ENCODE data around the gene CYP21A2. TPM values are rescaled to one million over a fixed set of nuclear protein-coding genes. Genes with fewer than 3 reads are reported as not detected.
"Not testable (repeated sequence)": the region's sequence is repeated elsewhere in the genome, so short reads cannot be mapped to it uniquely, and the experiment has no call there.

The CYP21A2 gene
- total RNA-seq, 1 donor from 2014 or later, result not detected

DNA sequence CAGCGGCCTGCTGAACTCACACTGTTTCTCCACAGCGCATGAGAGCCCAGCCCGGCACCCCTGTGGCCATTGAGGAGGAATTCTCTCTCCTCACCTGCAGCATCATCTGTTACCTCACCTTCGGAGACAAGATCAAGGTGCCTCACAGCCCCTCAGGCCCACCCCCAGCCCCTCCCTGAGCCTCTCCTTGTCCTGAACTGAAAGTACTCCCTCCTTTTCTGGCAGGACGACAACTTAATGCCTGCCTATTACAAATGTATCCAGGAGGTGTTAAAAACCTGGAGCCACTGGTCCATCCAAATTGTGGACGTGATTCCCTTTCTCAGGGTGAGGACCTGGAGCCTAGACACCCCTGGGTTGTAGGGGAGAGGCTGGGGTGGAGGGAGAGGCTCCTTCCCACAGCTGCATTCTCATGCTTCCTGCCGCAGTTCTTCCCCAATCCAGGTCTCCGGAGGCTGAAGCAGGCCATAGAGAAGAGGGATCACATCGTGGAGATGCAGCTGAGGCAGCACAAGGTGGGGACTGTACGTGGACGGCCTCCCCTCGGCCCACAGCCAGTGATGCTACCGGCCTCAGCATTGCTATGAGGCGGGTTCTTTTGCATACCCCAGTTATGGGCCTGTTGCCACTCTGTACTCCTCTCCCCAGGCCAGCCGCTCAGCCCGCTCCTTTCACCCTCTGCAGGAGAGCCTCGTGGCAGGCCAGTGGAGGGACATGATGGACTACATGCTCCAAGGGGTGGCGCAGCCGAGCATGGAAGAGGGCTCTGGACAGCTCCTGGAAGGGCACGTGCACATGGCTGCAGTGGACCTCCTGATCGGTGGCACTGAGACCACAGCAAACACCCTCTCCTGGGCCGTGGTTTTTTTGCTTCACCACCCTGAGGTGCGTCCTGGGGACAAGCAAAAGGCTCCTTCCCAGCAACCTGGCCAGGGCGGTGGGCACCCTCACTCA, 1.4 kb downstream of the CYP21A2 start:
- H3K9me3 Mint-ChIP-seq; DNase-seq; H3K4me1 Mint-ChIP-seq; ATAC-seq (ENCODE audit: low read depth); H3K4me3 Mint-ChIP-seq; H3K27me3 Mint-ChIP-seq; H3K36me3 Mint-ChIP-seq (ENCODE audit: low read depth); POLR2A ChIA-PET; CTCF ChIA-PET; H3K27ac Mint-ChIP-seq: not testable (repeated sequence)
- intact Hi-C loops (cut with micrococcal nuclease), result loop anchor here (10.0 kb wide), 2 partner anchors 115 to 755 kb away; partner anchors contain the start of genes PPT2 and PRRT1

GRCh38 chr6:32040299-32041049, 2.3 kb downstream of the CYP21A2 start:
- H3K4me3 Mint-ChIP-seq; POLR2A ChIA-PET; CTCF ChIA-PET; DNase-seq; H3K36me3 Mint-ChIP-seq (ENCODE audit: low read depth); H3K27ac Mint-ChIP-seq; H3K27me3 Mint-ChIP-seq; H3K9me3 Mint-ChIP-seq; H3K4me1 Mint-ChIP-seq; ATAC-seq (ENCODE audit: low read depth): not testable (repeated sequence)
- intact Hi-C loops (cut with micrococcal nuclease), result loop anchor here (10.0 kb wide), 2 partner anchors 114 to 754 kb away; partner anchors contain the start of genes PPT2 and PRRT1

GRCh38 chr6:32041050-32041321, 2.8 kb downstream of the CYP21A2 start:
- H3K9me3 Mint-ChIP-seq; ATAC-seq (ENCODE audit: low read depth); POLR2A ChIA-PET; CTCF ChIA-PET; DNase-seq; H3K4me1 Mint-ChIP-seq; H3K4me3 Mint-ChIP-seq; H3K36me3 Mint-ChIP-seq (ENCODE audit: low read depth); H3K27me3 Mint-ChIP-seq; H3K27ac Mint-ChIP-seq: not testable (repeated sequence)
- intact Hi-C loops (cut with micrococcal nuclease), result loop anchor here (10.0 kb wide), 2 partner anchors 114 to 754 kb away; partner anchors contain the start of genes PPT2 and PRRT1

DNA sequence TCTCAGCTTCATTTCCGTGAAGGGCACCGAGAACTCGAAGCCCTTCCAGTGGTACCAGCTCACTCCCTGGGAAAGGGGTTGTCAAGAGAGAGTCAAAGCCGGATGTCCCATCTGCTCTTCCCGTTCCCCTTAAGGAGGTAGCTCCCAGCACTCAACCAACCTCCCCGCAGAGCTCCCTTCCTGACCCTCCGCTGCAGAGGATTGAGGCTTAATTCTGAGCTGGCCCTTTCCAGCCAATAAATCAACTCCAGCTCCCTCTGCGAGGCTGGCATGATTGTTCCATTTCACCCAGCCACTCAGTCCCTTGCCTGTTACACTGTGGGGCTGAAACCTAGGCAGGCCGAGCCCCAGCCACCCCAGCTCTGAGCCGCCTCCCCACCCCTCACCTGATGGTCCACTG, 3.2 kb downstream of the CYP21A2 start:
- H3K27me3 Mint-ChIP-seq; POLR2A ChIA-PET; ATAC-seq (ENCODE audit: low read depth); CTCF ChIA-PET; H3K27ac Mint-ChIP-seq; H3K4me3 Mint-ChIP-seq; H3K4me1 Mint-ChIP-seq; H3K9me3 Mint-ChIP-seq; DNase-seq; H3K36me3 Mint-ChIP-seq (ENCODE audit: low read depth): not testable (repeated sequence)
- intact Hi-C loops (cut with micrococcal nuclease), result loop anchor here (10.0 kb wide), 2 partner anchors 113 to 753 kb away; partner anchors contain the start of genes PPT2 and PRRT1

- DNase-seq; POLR2A ChIA-PET; ATAC-seq (ENCODE audit: low read depth); H3K27me3 Mint-ChIP-seq; H3K4me3 Mint-ChIP-seq; H3K4me1 Mint-ChIP-seq; H3K27ac Mint-ChIP-seq; CTCF ChIA-PET; H3K36me3 Mint-ChIP-seq (ENCODE audit: low read depth); H3K9me3 Mint-ChIP-seq: not testable (repeated sequence)
- intact Hi-C loops (cut with micrococcal nuclease), result loop anchor here (10.0 kb wide), 2 partner anchors 113 to 753 kb away; partner anchors contain the start of genes PPT2 and PRRT1
These were observed 4.1 kb downstream of the CYP21A2 start for GRCh38 chr6:32042276-32042675.

GRCh38 chr6:32043589-32044380, 5.6 kb downstream of the CYP21A2 start:
- intact Hi-C loops (cut with micrococcal nuclease), result loop anchor here (10.0 kb wide), 2 partner anchors 111 to 751 kb away; partner anchors contain the start of genes PPT2 and PRRT1

DNA sequence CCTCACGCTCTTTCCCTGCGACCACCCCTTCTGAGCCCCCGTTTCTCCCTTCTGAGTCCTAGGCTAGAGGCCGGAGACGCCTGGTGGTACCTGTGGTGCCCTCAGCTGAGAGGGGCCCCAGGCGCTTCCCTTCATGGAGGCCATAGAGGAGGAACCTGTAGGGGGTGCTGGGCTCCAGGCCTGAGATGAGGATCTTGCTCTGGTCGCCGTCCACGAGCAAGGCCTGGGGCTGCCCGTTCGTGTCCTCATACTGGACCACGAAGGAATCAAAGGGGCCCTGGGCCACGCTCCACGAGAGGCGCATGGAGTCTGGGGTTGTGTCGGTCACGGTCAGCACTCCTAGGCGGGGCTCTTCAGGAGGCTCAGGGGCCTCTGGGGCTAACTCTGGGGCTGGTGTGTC, 6.7 kb downstream of the CYP21A2 start:
- H3K9me3 Mint-ChIP-seq; CTCF ChIA-PET; H3K4me3 Mint-ChIP-seq; ATAC-seq (ENCODE audit: low read depth); POLR2A ChIA-PET; H3K4me1 Mint-ChIP-seq; H3K27ac Mint-ChIP-seq; H3K36me3 Mint-ChIP-seq (ENCODE audit: low read depth); H3K27me3 Mint-ChIP-seq; DNase-seq: not testable (repeated sequence)
- intact Hi-C loops (cut with micrococcal nuclease), result loop anchor here (10.0 kb wide), 2 partner anchors 110 to 750 kb away; partner anchors contain the start of genes PPT2 and PRRT1

More at GRCh38 chr6:32043589-32044380, 5.6 kb downstream of the CYP21A2 start:
- ATAC-seq (ENCODE audit: low read depth); H3K27me3 Mint-ChIP-seq; CTCF ChIA-PET; H3K4me1 Mint-ChIP-seq; POLR2A ChIA-PET; DNase-seq; H3K27ac Mint-ChIP-seq; H3K36me3 Mint-ChIP-seq (ENCODE audit: low read depth); H3K9me3 Mint-ChIP-seq; H3K4me3 Mint-ChIP-seq: not testable (repeated sequence)

- no peak overlapping the region for H3K4me3 Mint-ChIP-seq
- intact Hi-C loops (cut with micrococcal nuclease), result loop anchor here (10.0 kb wide), 2 partner anchors 109 to 749 kb away; partner anchors contain the start of genes PPT2 and PRRT1
- H3K4me1 Mint-ChIP-seq, result peaks cover 4% of the 10 kb centered on the region
- no peaks in the 10 kb centered on the region for H3K36me3 Mint-ChIP-seq (ENCODE audit: low read depth)
- TF ChIP-seq, protein P1, sequence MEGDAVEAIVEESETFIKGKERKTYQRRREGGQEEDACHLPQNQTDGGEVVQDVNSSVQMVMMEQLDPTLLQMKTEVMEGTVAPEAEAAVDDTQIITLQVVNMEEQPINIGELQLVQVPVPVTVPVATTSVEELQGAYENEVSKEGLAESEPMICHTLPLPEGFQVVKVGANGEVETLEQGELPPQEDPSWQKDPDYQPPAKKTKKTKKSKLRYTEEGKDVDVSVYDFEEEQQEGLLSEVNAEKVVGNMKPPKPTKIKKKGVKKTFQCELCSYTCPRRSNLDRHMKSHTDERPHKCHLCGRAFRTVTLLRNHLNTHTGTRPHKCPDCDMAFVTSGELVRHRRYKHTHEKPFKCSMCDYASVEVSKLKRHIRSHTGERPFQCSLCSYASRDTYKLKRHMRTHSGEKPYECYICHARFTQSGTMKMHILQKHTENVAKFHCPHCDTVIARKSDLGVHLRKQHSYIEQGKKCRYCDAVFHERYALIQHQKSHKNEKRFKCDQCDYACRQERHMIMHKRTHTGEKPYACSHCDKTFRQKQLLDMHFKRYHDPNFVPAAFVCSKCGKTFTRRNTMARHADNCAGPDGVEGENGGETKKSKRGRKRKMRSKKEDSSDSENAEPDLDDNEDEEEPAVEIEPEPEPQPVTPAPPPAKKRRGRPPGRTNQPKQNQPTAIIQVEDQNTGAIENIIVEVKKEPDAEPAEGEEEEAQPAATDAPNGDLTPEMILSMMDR (IDR thresholded peaks at IDR 0.05), result no peak
- CTCF ChIA-PET, result no interaction called here
- peaks cover 5% of the 10 kb centered on the region for H3K27me3 Mint-ChIP-seq
- POLR2A ChIA-PET, result no interaction called here
- DNase-seq (no peak), ATAC-seq (ENCODE audit: low read depth) (no peak)
- H3K9me3 Mint-ChIP-seq, result no peaks in the 10 kb centered on the region
- no peak overlapping the region for H3K27ac Mint-ChIP-seq
These were observed 7.7 kb downstream of the CYP21A2 start for GRCh38 chr6:32045811-32046449.
